Epithelial cell of alveolus of lung (primary cell): Measurements from ENCODE around the gene FIGNL1. TPM values are rescaled to one million over a fixed set of nuclear protein-coding genes. Genes with fewer than 3 reads are reported as not detected.

Experiments used
- total RNA-seq: library from RNA; depleted of rRNA; stranded (reverse); fragments of >200 nt; gene quantifications from 2 replicates; pipeline ENCODE4 v1.2.1, GENCODE V29; 2015

FIGNL1 gene, protein sequence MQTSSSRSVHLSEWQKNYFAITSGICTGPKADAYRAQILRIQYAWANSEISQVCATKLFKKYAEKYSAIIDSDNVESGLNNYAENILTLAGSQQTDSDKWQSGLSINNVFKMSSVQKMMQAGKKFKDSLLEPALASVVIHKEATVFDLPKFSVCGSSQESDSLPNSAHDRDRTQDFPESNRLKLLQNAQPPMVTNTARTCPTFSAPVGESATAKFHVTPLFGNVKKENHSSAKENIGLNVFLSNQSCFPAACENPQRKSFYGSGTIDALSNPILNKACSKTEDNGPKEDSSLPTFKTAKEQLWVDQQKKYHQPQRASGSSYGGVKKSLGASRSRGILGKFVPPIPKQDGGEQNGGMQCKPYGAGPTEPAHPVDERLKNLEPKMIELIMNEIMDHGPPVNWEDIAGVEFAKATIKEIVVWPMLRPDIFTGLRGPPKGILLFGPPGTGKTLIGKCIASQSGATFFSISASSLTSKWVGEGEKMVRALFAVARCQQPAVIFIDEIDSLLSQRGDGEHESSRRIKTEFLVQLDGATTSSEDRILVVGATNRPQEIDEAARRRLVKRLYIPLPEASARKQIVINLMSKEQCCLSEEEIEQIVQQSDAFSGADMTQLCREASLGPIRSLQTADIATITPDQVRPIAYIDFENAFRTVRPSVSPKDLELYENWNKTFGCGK
- 10.8 and 21.1 TPM in 2 replicates for total RNA-seq

DNA sequence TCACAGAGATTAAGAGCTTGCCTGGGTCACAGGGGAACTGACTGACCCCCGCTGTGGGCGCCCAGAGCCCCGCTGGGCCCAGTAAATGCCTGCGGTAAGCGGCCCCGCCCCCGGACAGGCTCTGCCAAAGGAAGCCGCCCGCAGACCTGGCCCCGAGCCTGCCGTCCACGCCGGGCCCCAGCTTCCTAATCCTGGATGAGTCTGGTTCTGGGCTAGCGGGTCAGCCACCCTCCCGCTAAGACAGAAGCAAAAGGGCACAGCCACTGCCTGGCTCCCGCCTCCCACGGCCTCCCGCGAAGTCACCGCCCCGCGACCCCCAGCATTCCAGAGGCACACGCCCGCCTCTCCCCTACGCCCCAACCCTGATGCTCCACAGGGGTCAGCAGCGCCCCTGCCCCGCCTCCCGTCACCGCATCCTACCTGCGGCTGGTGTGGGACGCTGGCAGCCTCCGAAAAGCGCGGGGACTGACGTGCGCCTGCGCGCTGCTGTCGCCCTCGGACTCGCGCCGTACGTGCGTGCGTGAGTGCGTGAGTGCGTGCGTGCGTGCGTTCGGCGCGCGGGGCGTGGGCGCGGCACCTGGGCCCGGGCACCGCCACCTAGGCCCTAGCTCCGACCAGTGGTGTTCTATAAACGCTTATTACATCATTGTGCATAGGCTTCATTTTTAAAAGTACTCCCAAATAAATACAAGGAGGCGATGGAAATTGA, at the start of gene FIGNL1:
TSS of gene FIGNL1 (minus strand) at position 470 of the 709 bp plus-strand sequence. CDS start 3,063 bp downstream, outside the sequence.

Other genes starting within 250 kb of the FIGNL1 start
- gene IKZF1, start 145.6 kb downstream of the FIGNL1 start, total RNA-seq, result not detected in 2 replicates
- gene DDC, start 115.1 kb upstream of the FIGNL1 start, total RNA-seq, result 0.24 TPM in 1 of 2 replicates, not detected in the other